Mammary epithelial cell (primary cell): Measurements from ENCODE around the gene DKK3.

Experiments
- CTCF ChIP-seq, 2 donors: IDR thresholded peaks in 1 of 2; conservative IDR thresholded peaks in 1 of 2; 2 replicates each; pipeline ENCODE4 v1.5.1; 2011 to 2012; ENCODE audit warnings: inconsistent platforms in 2 of 2, low read length in 2 of 2, mild to moderate bottlenecking in 2 of 2, control low read depth in 1 of 2, low read depth in 1 of 2; ENCODE audit not compliant: insufficient read depth in 1 of 2; ENCODE audit errors: extremely low read depth in 1 of 2
- EZH2 ChIP-seq: IDR thresholded peaks from 2 replicates; pipeline ENCODE4 v1.6.1; 2012; ENCODE audit warnings: low read length, inconsistent platforms, borderline replicate concordance

GRCh38 chr11:11959601-11960000 lies 48.8 kb downstream of the DKK3 start:
- TF ChIP-seq CTCF (conservative IDR thresholded peaks at IDR 0.05 in 1 of 2, IDR thresholded peaks at IDR 0.05 in 1 of 2; ENCODE audit: extremely low read depth in 1 of 2, insufficient read depth in 1 of 2, low read depth in 1 of 2, low read length in 2 of 2) (no peak), EZH2 (no peak)
